Lung (tissue), 12 donors: Measurements from ENCODE around the gene CCDC192. TPM values are rescaled to one million over a fixed set of nuclear protein-coding genes. Genes with fewer than 3 reads are reported as not detected.
"Not testable (repeated sequence)": the region's sequence is repeated elsewhere in the genome, so short reads cannot be mapped to it uniquely, and the experiment has no call there.

Experiments
- ATAC-seq: fragments of 200-7000 bp; cut with Tn5 transposase; one replicate; pipeline ENCODE4 v1.9.1; 2020; ENCODE audit warnings: moderate number of reproducible peaks; ENCODE audit not compliant: insufficient read depth, low FRiP score
- DNase-seq, 3 donors: peaks; one replicate each; pipeline ENCODE4 v3.0.0-alpha.2; 2013 to 2017
- H3K27ac ChIP-seq, 2 donors: one replicate each; pipeline ENCODE4 v1.5.1; 2013; ENCODE audit warnings: mild to moderate bottlenecking in 2 of 2, moderate library complexity in 2 of 2, control low read depth in 1 of 2, inconsistent platforms in 1 of 2, low read depth in 1 of 2, low read length in 1 of 2
- H3K27me3 ChIP-seq, 3 donors: one replicate each; pipeline ENCODE4 v1.5.1; 2013; ENCODE audit warnings: low read length in 2 of 3; ENCODE audit not compliant: control insufficient read depth in 3 of 3, insufficient read depth in 3 of 3
- H3K36me3 ChIP-seq, 4 donors: one replicate each; pipeline ENCODE4 v1.5.1; 2013; ENCODE audit warnings: low read length in 4 of 4, mild to moderate bottlenecking in 1 of 4, moderate library complexity in 1 of 4; ENCODE audit not compliant: control insufficient read depth in 4 of 4, insufficient read depth in 4 of 4
- H3K4me1 ChIP-seq, 5 donors: one replicate each; pipeline ENCODE4 v1.5.1; 2013; ENCODE audit warnings: low read length in 5 of 5, mild to moderate bottlenecking in 2 of 5, moderate library complexity in 1 of 5; ENCODE audit not compliant: control insufficient read depth in 5 of 5, insufficient read depth in 5 of 5
- H3K4me3 ChIP-seq: one replicate; pipeline ENCODE4 v1.5.1; 2013; ENCODE audit warnings: mild to moderate bottlenecking, control low read depth, moderate library complexity
- H3K9ac ChIP-seq, 2 donors: one replicate each; pipeline ENCODE4 v1.5.1; 2013; ENCODE audit warnings: low read length in 2 of 2, control low read depth in 1 of 2; ENCODE audit not compliant: insufficient read depth in 1 of 2
- H3K9me3 ChIP-seq, 4 donors: one replicate each; pipeline ENCODE4 v1.5.1; 2013; ENCODE audit warnings: low read length in 3 of 4, mild to moderate bottlenecking in 1 of 4, moderate library complexity in 1 of 4; ENCODE audit not compliant: control insufficient read depth in 4 of 4, insufficient read depth in 3 of 4
- CTCF ChIP-seq: IDR thresholded peaks from 2 replicates; pipeline ENCODE4 v1.5.1; 2012; ENCODE audit warnings: mild to moderate bottlenecking; ENCODE audit errors: control extremely low read depth, extremely low read depth
- WGBS, 2 donors: extraction: QIAGEN DNeasy Blood & Tissue Kit; methylation state at CpG; one replicate each; pipeline ENCODE4 v1.1.7; 2013; 5-methylcytosine and 5-hydroxymethylcytosine counted together
- polyA plus RNA-seq, 2 donors: library from polyadenylated mRNA; stranded (reverse); fragments of 200-250 nt; gene quantifications; one replicate each; pipeline ENCODE4 v1.2.1, GENCODE V29; 2013
- total RNA-seq, 2 donors: library from RNA; depleted of rRNA in 1 of 2; stranded (reverse); fragments of >200 nt in 1 of 2; gene quantifications; one replicate each; pipeline ENCODE4 v1.2.1, GENCODE V29; 2014 to 2021
- donor health status: control.
- donor health status: control.
- donor health status: Bipolar disorder and iron deficiency.
- donor health status: healthy.
- donor health status: DM: yes; HTN: yes; CAD: no.

The CCDC192 gene
- total and polyA plus RNA-seq, 4 donors: 0.08 to 0.47 (median 0.40) TPM; not detected in 1

GRCh38 chr5:127791439-127791838, 88.2 kb downstream of the CCDC192 start:
- Histone ChIP-seq H3K4me1 (peaks cover 0 to 2% (median 0%) of the 10 kb centered on the region in 5 donors), H3K27ac (no peak overlapping the region), H3K4me3 (no peak overlapping the region), H3K27me3 (no peaks in the 10 kb centered on the region), H3K9me3 (peaks cover 0 to 5% (median 3%) of the 10 kb centered on the region in 4 donors), H3K36me3 (no peaks in the 10 kb centered on the region), H3K9ac (no peak overlapping the region)
- 91 to 93% methylated on average over 1 of the region's 1 CpG for WGBS, 2 donors
- no peak for ATAC-seq
- TF ChIP-seq CTCF: no peak
- no peak for DNase-seq

DNA sequence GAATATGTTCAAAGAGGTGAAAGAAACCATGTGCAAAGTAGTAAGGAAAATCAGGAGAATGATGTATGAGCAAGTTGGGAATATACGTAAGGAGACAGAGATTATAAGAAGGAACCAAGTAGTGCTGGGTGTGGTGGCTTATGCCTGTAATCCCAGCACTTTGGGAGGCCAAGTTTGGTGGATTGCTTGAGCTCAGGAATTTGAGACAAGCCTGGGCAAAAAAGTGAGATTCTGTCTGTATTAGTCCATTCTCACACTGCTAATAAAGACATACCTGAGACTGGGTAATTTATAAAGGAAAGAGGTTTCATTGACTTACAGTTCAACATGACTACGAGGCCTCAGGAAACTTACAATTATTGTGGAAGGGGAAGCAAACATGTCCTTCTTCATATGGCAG, 88.7 kb downstream of the CCDC192 start:
- 95 to 96% methylated on average over 2 of the region's 2 CpGs for WGBS, 2 donors

DNA sequence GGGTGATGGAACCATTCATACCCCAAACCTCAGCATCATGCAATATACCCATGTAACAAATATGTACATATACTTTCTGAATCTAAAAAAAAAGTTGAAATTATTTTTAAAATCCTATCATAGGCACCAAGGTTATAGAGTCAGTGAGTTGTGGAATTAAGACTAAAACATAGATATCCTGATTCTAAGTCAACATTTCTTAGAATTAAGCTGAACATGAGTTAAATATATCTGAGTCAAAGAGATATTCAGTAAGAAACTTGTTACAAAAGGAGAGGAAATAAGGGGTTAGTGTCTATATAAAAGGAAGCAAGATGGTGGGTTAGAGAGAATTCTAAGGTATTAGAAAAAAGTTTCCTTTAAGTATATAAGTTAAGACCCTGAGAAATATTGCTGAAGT, 89.9 kb downstream of the CCDC192 start:
- H3K27me3 ChIP-seq: no peaks in the 10 kb centered on the region
- H3K27ac ChIP-seq: no peak overlapping the region
- H3K4me3 ChIP-seq: no peak overlapping the region
- H3K4me1 ChIP-seq: peaks cover 0 to 2% (median 0%) of the 10 kb centered on the region in 5 donors
- H3K36me3 ChIP-seq: no peaks in the 10 kb centered on the region
- no peak overlapping the region for H3K9ac ChIP-seq
- H3K9me3 ChIP-seq: peaks cover 0 to 5% (median 3%) of the 10 kb centered on the region in 4 donors
- no peak for TF ChIP-seq CTCF
- DNase-seq (no peak), ATAC-seq (no peak)

More for the DNA sequence above, 88.7 kb downstream of the CCDC192 start:
- H3K4me1 ChIP-seq, DNase-seq, H3K27ac ChIP-seq, H3K9me3 ChIP-seq, H3K4me3 ChIP-seq, H3K36me3 ChIP-seq, H3K9ac ChIP-seq, ATAC-seq, H3K27me3 ChIP-seq: not testable (repeated sequence)

DNA sequence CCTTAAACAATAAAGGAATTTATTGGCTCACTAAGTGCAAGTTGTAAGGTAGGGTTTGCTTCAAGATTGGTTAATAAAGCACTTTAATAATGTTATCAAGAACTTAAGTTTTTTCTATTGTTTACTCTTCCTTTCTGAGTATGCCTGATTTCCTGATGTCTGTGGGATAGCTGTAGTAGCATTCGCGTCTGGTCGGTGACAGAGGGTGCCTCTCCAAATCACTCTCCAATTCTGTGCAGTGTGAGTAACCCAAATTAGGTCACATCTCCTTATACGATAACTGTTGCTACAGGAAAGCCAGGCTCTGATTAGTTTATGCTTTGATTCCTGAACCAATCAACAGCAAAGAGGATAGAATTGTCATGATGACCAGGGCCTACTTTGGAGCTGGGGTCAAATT, 90.7 kb downstream of the CCDC192 start:
- Histone ChIP-seq H3K4me1 (peaks cover 0 to 2% (median 0%) of the 10 kb centered on the region in 5 donors), H3K27ac (no peak overlapping the region), H3K36me3 (no peaks in the 10 kb centered on the region), H3K9ac (no peak overlapping the region), H3K4me3 (no peak overlapping the region), H3K27me3 (no peaks in the 10 kb centered on the region), H3K9me3 (peaks cover 0 to 5% (median 3%) of the 10 kb centered on the region in 4 donors)
- DNase-seq (no peak), ATAC-seq (peak; percentile 47)
- 71 to 93% methylated on average over 4 of the region's 4 CpGs for WGBS, 2 donors
- TF ChIP-seq CTCF: no peak
